T-helper 17 cell (primary cell): Measurements from ENCODE around the gene COPS7A. TPM values are rescaled to one million over a fixed set of nuclear protein-coding genes. Genes with fewer than 3 reads are reported as not detected.
A peak's percentile ranks its signal among the peaks of the same experiment; 100 is the strongest.
"Not testable (repeated sequence)": the region's sequence is repeated elsewhere in the genome, so short reads cannot be mapped to it uniquely, and the experiment has no call there.

Experiments used
- ATAC-seq: fragments of 150-1000 bp; cut with Tn5 transposase; 2 replicates; pipeline ENCODE4 v1.10.0; 2021; ENCODE audit warnings: mild to moderate bottlenecking, moderate library complexity
- DNase-seq, 3 donors: peaks; one replicate each; pipeline versions ENCODE4 v3.0.0 to v3.0.0-alpha.2; 2020 to 2021
- H3K9me3 ChIP-seq: one replicate; pipeline ENCODE4 v1.7.0; 2013; ENCODE audit warnings: low read length, mild to moderate bottlenecking; ENCODE audit not compliant: control insufficient read depth, poor library complexity, severe bottlenecking
- H3K27ac Mint-ChIP-seq: one replicate; pipeline ENCODE4 v1.8.0; 2022; ENCODE audit warnings: mild to moderate bottlenecking, moderate library complexity, mixed read lengths
- H3K27me3 Mint-ChIP-seq: one replicate; pipeline ENCODE4 v1.8.0; 2022; ENCODE audit warnings: mixed read lengths
- H3K36me3 Mint-ChIP-seq: one replicate; pipeline ENCODE4 v1.8.0; 2022; ENCODE audit warnings: low read depth, mixed read lengths
- H3K4me1 Mint-ChIP-seq: one replicate; pipeline ENCODE4 v1.8.0; 2022; ENCODE audit warnings: mild to moderate bottlenecking, mixed read lengths
- H3K4me3 Mint-ChIP-seq: one replicate; pipeline ENCODE4 v1.8.0; 2022; ENCODE audit warnings: mild to moderate bottlenecking, moderate library complexity, mixed read lengths
- total RNA-seq, 4 donors: library from RNA in 2 of 4; stranded (reverse) in 2 of 4; gene quantifications; one replicate each; pipeline ENCODE4 v1.2.3 and lab custom pipeline; 2022 to 2026

The COPS7A gene
- total RNA-seq, 2 donors from 2014 or later, result 13.9 to 17.9 TPM

DNA sequence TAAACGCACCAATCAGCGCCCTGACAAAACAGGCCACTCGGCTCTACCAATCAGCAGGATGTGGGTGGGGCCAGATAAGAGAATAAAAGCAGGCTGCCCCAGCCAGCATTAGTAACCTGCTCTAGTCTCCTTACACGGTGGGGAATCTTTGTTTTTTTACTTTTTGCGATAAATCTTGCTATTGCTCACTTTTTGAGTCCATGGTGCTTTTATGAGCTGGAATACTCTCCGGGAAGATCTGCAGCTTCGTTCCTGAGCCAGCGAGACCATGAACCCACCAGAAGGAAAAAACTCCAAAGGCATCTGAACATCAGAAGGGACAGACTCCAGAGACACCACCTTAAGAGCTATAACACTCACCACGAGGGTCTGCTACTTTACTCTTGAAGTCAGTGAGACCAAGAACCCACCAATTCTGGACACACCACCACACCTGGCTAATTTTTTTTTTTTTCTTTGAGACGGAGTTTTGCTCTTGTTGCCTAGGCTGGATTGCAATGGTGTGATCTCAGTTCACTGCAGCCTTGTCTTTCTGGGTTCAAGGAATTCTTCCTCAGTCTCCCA is 6.9 kb upstream of the COPS7A start:
- H3K27me3 Mint-ChIP-seq, result peaks cover 10% of the 10 kb centered on the region
- no peaks in the 10 kb centered on the region for H3K36me3 Mint-ChIP-seq
- no peaks in the 10 kb centered on the region for H3K9me3 ChIP-seq
- H3K27ac Mint-ChIP-seq, result no peak overlapping the region
- H3K4me1 Mint-ChIP-seq, result peaks cover 3% of the 10 kb centered on the region
- DNase-seq, result no peak
- ATAC-seq, result no peak
- no peak overlapping the region for H3K4me3 Mint-ChIP-seq

DNA sequence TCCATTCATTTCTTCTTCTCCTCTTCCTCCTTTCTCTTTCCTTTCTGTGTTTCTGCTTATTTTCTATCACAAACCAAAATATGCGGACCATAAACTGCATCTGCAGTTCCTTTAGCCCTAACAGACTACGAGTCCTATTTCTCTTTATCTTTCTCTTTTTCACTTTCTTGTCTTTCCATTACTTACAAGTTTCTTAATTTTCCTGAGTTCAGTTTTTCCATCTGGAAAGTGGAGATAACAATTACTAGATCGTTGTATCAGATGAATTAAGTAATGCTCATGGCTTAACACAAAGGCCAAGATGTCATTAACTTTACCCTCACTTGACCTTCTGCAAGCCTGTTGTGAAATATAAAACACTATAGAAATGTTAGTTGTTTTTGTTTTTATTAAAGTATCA is 983 bp upstream of the COPS7A start:
- H3K27me3 Mint-ChIP-seq, result no peaks in the 10 kb centered on the region
- no peaks in the 10 kb centered on the region for H3K36me3 Mint-ChIP-seq
- ATAC-seq, result no peak
- H3K4me3 Mint-ChIP-seq, result no peak overlapping the region
- no peaks in the 10 kb centered on the region for H3K9me3 ChIP-seq
- peaks cover 25% of the 10 kb centered on the region for H3K4me1 Mint-ChIP-seq
- no peak overlapping the region for H3K27ac Mint-ChIP-seq
- DNase-seq, result no peak

GRCh38 chr12:6724409-6724797 is 557 bp downstream of the COPS7A start:
- Mint-ChIP-seq H3K4me1 (peaks cover 25% of the 10 kb centered on the region), H3K27ac (peak overlapping the region; percentile 94), H3K4me3 (peak overlapping the region; percentile 93), H3K27me3 (no peaks in the 10 kb centered on the region), H3K36me3 (no peaks in the 10 kb centered on the region)
- ATAC-seq (peak; percentile 14), DNase-seq (no peak)
- no peaks in the 10 kb centered on the region for H3K9me3 ChIP-seq

GRCh38 chr12:6725350-6725749 is 1.5 kb downstream of the COPS7A start:
- DNase-seq (no peak), ATAC-seq (no peak)
- Mint-ChIP-seq H3K27me3 (no peaks in the 10 kb centered on the region), H3K4me3 (peak overlapping the region; percentile 41), H3K27ac (peak overlapping the region; percentile 94), H3K4me1 (peaks cover 25% of the 10 kb centered on the region), H3K36me3 (no peaks in the 10 kb centered on the region)
- H3K9me3 ChIP-seq, result no peaks in the 10 kb centered on the region

GRCh38 chr12:6729186-6729585 is 5.3 kb downstream of the COPS7A start:
- H3K9me3 ChIP-seq, result no peaks in the 10 kb centered on the region
- ATAC-seq, result no peak
- H3K4me1 Mint-ChIP-seq, result peaks cover 15% of the 10 kb centered on the region
- H3K27me3 Mint-ChIP-seq, result no peaks in the 10 kb centered on the region
- H3K27ac Mint-ChIP-seq, result no peak overlapping the region
- H3K4me3 Mint-ChIP-seq, result no peak overlapping the region
- peaks cover 5% of the 10 kb centered on the region for H3K36me3 Mint-ChIP-seq
- no peak for DNase-seq

- Mint-ChIP-seq H3K4me1 (peaks cover 11% of the 10 kb centered on the region), H3K36me3 (peaks cover 5% of the 10 kb centered on the region), H3K4me3 (no peak overlapping the region), H3K27ac (peak overlapping the region; percentile 87), H3K27me3 (no peaks in the 10 kb centered on the region)
- no peak for ATAC-seq
- no peaks in the 10 kb centered on the region for H3K9me3 ChIP-seq
- DNase-seq, result no peak
Measured at GRCh38 chr12:6730169-6730568, 6.3 kb downstream of the COPS7A start.

DNA sequence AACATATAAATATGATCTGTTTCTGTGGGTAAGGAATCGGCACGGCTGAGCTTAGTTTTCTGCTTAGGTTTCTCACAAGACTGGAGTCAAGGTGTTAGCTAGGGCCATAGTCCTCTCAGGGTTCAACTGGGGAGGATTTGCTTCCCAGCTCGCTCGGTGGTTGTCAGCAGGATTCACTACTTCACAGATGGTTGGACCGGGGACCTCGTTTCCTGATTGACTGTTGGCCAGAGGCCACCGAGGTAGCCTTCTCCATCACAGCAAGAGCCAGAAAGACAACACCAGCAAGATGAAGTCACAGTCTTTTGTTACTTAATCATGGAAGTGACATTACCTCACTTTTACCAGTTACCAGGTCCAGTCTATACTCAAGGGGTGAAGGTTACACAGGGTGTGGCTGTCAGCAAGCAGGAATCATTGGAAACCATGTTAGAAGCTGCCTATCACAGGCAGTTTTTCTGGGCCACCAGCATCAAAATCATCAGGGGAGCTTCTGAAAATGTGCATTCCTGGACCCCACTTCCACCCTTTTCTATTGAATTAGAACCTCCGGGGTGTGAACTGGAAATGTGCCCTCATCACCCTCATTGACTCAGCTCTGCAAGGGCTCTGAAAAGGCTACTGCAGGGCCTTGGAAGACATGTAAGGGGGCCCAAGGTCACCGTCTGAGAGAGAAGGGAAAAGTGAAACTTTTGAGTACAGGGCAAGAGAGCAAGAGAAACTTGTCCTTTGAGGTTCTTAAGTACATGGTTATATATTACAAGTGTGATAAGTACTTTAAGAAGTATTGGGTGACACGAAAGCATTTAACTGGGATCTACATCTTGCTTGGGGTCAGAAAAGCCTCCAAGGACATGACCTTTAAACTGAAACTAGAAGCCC is 10.9 kb downstream of the COPS7A start:
- H3K4me3 Mint-ChIP-seq, result no peak overlapping the region
- ATAC-seq (no peak), DNase-seq (no peak)
- no peaks in the 10 kb centered on the region for H3K9me3 ChIP-seq
- peaks cover 5% of the 10 kb centered on the region for H3K36me3 Mint-ChIP-seq
- H3K4me1 Mint-ChIP-seq, result peaks cover 4% of the 10 kb centered on the region
- H3K27ac Mint-ChIP-seq, result no peak overlapping the region
- H3K27me3 Mint-ChIP-seq, result no peaks in the 10 kb centered on the region

DNA sequence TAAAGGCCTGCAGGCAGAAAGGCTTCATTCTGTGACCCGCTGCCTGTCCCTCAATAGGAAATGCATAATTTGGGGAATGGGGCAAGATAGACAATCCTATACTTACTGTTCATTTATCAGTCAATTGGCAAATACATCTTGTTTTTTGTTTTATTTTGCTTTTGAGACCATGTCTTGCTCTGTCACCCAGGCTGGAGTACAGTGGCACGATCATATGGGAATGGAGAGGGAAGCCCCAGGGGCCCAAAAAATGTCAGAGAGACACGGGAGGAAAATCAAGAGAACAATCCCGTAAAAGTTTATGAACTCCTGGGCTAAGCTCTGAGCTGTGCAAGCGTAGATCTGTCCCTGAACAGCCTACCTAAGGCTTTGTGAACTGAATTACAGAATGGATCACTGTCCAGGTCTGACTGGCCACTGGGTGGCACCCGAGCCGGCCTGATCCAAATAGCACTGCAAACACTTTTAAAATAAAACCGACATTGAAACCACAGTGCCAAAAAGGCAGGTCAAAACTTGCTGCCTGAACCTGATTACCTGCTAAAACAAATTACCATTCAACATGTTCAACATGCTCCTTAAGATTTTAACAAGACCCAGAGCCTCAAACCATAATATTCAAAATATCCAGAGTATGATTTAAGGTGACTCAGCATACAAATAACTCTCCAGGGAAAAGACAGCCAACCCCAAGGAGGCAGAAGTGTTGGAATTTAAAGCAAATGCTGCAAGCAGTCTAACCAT is 11.8 kb downstream of the COPS7A start:
- H3K4me1 Mint-ChIP-seq, result peaks cover 4% of the 10 kb centered on the region
- no peak overlapping the region for H3K4me3 Mint-ChIP-seq
- no peaks in the 10 kb centered on the region for H3K9me3 ChIP-seq
- peaks cover 5% of the 10 kb centered on the region for H3K36me3 Mint-ChIP-seq
- ATAC-seq (peak; percentile 58), DNase-seq (no peak)
- H3K27me3 Mint-ChIP-seq, result no peaks in the 10 kb centered on the region
- H3K27ac Mint-ChIP-seq, result no peak overlapping the region

DNA sequence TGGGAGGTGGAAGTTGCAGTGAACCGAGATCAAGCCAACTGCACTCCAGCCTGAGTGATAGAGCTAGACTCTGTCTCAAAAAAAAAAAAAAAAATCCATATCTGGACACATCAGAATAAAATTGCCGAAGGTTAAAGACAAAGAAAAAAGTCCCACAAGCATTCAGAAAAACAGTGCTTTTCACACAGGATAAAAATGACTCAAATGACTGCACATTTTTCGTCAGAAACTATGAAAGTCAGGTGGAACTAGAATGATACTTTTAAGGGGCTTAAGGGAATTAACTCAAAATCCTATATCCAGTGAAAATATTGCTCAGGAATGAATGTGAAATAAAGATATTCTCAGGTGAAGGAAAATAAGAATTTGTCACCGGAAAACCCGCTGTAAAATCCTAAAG is 12.9 kb downstream of the COPS7A start:
- DNase-seq (no peak), ATAC-seq (no peak)
- Mint-ChIP-seq H3K36me3 (no peaks in the 10 kb centered on the region), H3K4me1 (peaks cover 4% of the 10 kb centered on the region), H3K27me3 (no peaks in the 10 kb centered on the region), H3K27ac (no peak overlapping the region), H3K4me3 (no peak overlapping the region)
- H3K9me3 ChIP-seq, result no peaks in the 10 kb centered on the region

DNA sequence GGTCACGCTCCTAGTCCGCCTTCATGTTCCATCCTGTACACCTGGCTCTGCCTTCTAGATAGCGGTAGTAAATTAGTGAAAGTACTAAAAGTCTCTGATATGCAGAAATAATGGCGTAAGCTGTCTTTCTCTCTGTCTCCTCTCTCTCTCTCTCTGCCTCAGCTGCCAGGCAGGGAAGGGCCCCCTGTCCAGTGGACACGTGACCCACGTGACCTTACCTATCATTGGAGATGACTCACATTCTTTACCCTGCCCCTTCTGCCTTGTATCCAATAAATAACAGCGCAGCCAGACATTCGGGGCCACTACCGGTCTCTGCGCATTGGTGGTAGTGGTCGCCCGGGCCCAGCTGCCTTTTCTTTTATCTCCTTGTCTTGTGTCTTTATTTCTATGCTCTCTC is 18.2 kb downstream of the COPS7A start:
- H3K36me3 Mint-ChIP-seq, ATAC-seq, DNase-seq, H3K27me3 Mint-ChIP-seq, H3K27ac Mint-ChIP-seq, H3K9me3 ChIP-seq, H3K4me1 Mint-ChIP-seq: not testable (repeated sequence)
- H3K4me3 Mint-ChIP-seq, result peak overlapping the region; percentile 34

- Mint-ChIP-seq H3K27ac (no peak overlapping the region), H3K4me1 (peaks cover 11% of the 10 kb centered on the region), H3K36me3 (peaks cover 4% of the 10 kb centered on the region), H3K4me3 (no peak overlapping the region), H3K27me3 (no peaks in the 10 kb centered on the region)
- no peaks in the 10 kb centered on the region for H3K9me3 ChIP-seq
- ATAC-seq, result no peak
- no peak for DNase-seq
Measured at GRCh38 chr12:6742834-6743233, 19.0 kb downstream of the COPS7A start.

DNA sequence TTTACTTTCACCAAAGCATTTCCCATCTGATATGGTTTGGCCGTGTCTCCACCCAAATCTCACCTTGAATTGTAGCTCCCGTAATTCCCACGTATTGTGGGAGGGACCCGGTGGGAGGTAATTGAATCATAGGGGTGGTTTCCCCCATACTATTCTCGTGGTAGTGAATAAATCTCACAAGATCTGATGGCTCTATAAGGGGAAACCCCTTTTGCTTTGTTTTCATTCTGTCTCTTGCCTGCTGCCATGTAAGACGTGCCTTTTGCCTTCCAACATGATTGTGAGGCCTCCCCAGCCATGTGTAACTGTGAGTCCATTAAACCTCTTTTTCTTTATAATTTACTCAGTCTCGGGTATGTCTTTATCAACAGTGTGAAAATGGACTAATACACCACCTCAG is 19.5 kb downstream of the COPS7A start:
- H3K36me3 Mint-ChIP-seq, H3K27ac Mint-ChIP-seq, H3K4me3 Mint-ChIP-seq, DNase-seq, H3K9me3 ChIP-seq, ATAC-seq, H3K27me3 Mint-ChIP-seq: not testable (repeated sequence)
- peaks cover 11% of the 10 kb centered on the region for H3K4me1 Mint-ChIP-seq

DNA sequence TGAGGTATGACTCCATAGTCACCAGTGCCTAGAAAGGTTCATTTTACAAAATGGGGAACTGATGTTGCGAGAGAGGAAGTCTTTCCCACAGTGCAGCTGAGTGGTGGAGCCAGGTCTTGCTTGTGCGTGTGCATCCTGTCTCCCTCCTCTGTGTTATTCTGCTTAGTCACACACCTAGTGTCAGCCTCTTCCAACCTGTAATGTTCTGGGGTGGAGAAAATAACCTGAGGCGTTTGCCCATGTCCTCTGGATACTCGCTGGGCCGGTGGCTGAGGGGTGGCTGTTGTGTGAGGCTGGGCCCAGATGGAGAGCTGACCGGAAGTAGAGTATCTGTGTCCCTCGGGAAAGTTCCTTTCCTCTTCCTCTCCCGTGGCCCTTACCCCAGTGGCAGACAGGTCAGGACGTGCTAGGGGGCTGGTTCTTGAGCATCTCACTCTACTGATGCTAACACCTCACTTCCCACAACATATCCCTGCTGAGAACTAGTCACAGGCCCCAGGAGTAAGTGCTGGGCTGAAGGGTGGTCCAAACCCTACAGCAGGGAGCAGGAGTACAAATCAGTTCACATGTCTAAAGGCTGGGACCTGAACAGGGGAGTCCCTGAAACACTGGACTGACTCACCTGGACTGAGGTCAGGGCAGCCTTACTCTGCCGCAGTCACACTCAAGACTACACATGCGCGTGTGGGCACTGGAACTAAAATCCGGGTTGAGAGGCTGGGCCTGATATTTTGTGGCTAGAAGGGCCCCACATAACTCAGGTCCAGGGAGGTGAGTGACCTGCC is 22.1 kb downstream of the COPS7A start:
- no peak for DNase-seq
- H3K4me3 Mint-ChIP-seq, result no peak overlapping the region
- peaks cover 13% of the 10 kb centered on the region for H3K4me1 Mint-ChIP-seq
- no peaks in the 10 kb centered on the region for H3K27me3 Mint-ChIP-seq
- H3K9me3 ChIP-seq, result no peaks in the 10 kb centered on the region
- ATAC-seq, result peak; percentile 85
- peak overlapping the region; percentile 94 for H3K27ac Mint-ChIP-seq
- H3K36me3 Mint-ChIP-seq, result peaks cover 12% of the 10 kb centered on the region
